AG08395 (cell line): ENCODE measurements around the gene NEK11.
"Not testable (repeated sequence)": the region's sequence is repeated elsewhere in the genome, so short reads cannot be mapped to it uniquely, and the experiment has no call there.

Source experiments
- DNase-seq: peaks from one replicate; pipeline ENCODE4 v3.0.0; 2012; ENCODE audit warnings: mixed read lengths, low spot score

The NEK11 gene

GRCh38 chr3:131304890-131305289 is 278.2 kb downstream of the NEK11 start:
- DNase-seq = no peak

- no peak for DNase-seq
Measured at GRCh38 chr3:131306242-131306641, 279.6 kb downstream of the NEK11 start.

GRCh38 chr3:131314318-131314717 is 287.6 kb downstream of the NEK11 start:
- DNase-seq = no peak

- no peak for DNase-seq
Measured at GRCh38 chr3:131315162-131315561, 288.5 kb downstream of the NEK11 start.

- DNase-seq = no peak
Measured at GRCh38 chr3:131317667-131318066, 291.0 kb downstream of the NEK11 start.

- DNase-seq = no peak
Measured at GRCh38 chr3:131323014-131323413, 296.3 kb downstream of the NEK11 start.

GRCh38 chr3:131323792-131324191 is 297.1 kb downstream of the NEK11 start:
- no peak for DNase-seq

- no peak for DNase-seq
Measured at GRCh38 chr3:131324923-131325322, 298.2 kb downstream of the NEK11 start.

GRCh38 chr3:131326307-131326706 is 299.6 kb downstream of the NEK11 start:
- DNase-seq = peak; percentile 39

GRCh38 chr3:131328721-131329120 is 302.0 kb downstream of the NEK11 start:
- DNase-seq = no peak

GRCh38 chr3:131329774-131330173 is 303.1 kb downstream of the NEK11 start:
- DNase-seq = no peak

GRCh38 chr3:131331456-131332085 is 304.9 kb downstream of the NEK11 start:
- DNase-seq = not testable (repeated sequence)

GRCh38 chr3:131338948-131339640 is 312.4 kb downstream of the NEK11 start:
- DNase-seq = no peak

GRCh38 chr3:131341761-131342160 is 315.1 kb downstream of the NEK11 start:
- no peak for DNase-seq

GRCh38 chr3:131348911-131349310 is 322.2 kb downstream of the NEK11 start:
- DNase-seq = no peak

- DNase-seq = no peak
Measured at GRCh38 chr3:131349454-131349853, 322.8 kb downstream of the NEK11 start.

- peak; percentile 71 for DNase-seq
Measured at GRCh38 chr3:131349946-131350347, 323.3 kb downstream of the NEK11 start.

GRCh38 chr3:131350506-131350905 is 323.8 kb downstream of the NEK11 start:
- no peak for DNase-seq

- DNase-seq = no peak
Measured at GRCh38 chr3:131353016-131353877, 326.6 kb downstream of the NEK11 start.

- DNase-seq = no peak
Measured at GRCh38 chr3:131353986-131354385, 327.3 kb downstream of the NEK11 start.

GRCh38 chr3:131356006-131356595 is 329.4 kb downstream of the NEK11 start:
- peak; percentile 33 for DNase-seq

GRCh38 chr3:131357275-131357674 is 330.6 kb downstream of the NEK11 start:
- DNase-seq = no peak
